HUES48 (cell line): ENCODE data around the gene DGKQ.

Experiments
- H3K27ac ChIP-seq: one replicate; pipeline ENCODE4 v1.7.0; 2013; ENCODE audit warnings: low read depth, low read length, inconsistent platforms
- H3K27me3 ChIP-seq: 2 replicates; pipeline ENCODE4 v1.6.1; 2013; ENCODE audit warnings: mild to moderate bottlenecking, low read length; ENCODE audit not compliant: control insufficient read depth, insufficient read depth
- H3K36me3 ChIP-seq: 2 replicates; pipeline ENCODE4 v1.6.1; 2013; ENCODE audit warnings: low read length; ENCODE audit not compliant: control insufficient read depth, insufficient read depth
- H3K4me1 ChIP-seq: 2 replicates; pipeline ENCODE4 v1.6.1; 2013; ENCODE audit warnings: mild to moderate bottlenecking, low read length; ENCODE audit not compliant: control insufficient read depth, insufficient read depth
- H3K4me3 ChIP-seq: 2 replicates; pipeline ENCODE4 v1.5.1; 2013; ENCODE audit warnings: mild to moderate bottlenecking, low read depth, low read length
- H3K9ac ChIP-seq: 2 replicates; pipeline ENCODE4 v1.6.1; 2013; ENCODE audit warnings: mild to moderate bottlenecking, low read depth, low read length, moderate library complexity
- H3K9me3 ChIP-seq: 2 replicates; pipeline ENCODE4 v1.6.1; 2013; ENCODE audit warnings: low read length; ENCODE audit not compliant: control insufficient read depth, insufficient read depth

Gene DGKQ

DNA sequence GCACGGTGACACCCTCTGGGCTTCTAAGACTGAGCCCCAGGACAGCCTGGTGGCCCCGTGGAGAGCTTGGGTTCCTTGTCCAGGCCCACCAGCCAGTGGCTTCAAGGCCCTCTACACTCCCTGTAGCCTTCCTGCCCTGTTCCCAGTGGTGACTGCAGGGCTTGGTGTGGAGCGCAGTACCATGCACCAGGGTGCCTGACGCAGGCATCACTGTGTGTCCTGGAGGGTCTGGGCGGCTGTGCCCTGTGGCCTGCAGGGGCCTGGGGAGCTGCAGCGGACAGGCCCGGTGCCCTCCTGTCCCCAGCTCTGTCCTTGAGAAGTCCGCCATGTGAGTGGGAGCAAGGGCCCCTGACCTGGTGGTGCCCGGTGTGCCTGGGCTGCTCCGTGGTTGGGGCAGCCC is 42.4 kb upstream of the DGKQ start:
- Histone ChIP-seq H3K27me3 (peaks cover 8% of the 10 kb centered on the region), H3K27ac (no peak overlapping the region), H3K36me3 (no peaks in the 10 kb centered on the region), H3K9ac (no peak overlapping the region), H3K4me1 (0 out of 2 replicates have a peak, but pooled peaks cover 3% of the 10 kb centered on the region), H3K9me3 (no peaks in the 10 kb centered on the region), H3K4me3 (no peak overlapping the region)

GRCh38 chr4:1015179-1015578 is 41.8 kb upstream of the DGKQ start:
- H3K27ac ChIP-seq = no peak overlapping the region
- H3K4me1 ChIP-seq = peaks cover 8% of the 10 kb centered on the region; the same call in 1 of the 2 replicates
- peaks cover 14% of the 10 kb centered on the region for H3K27me3 ChIP-seq
- no peak overlapping the region for H3K4me3 ChIP-seq
- no peaks in the 10 kb centered on the region for H3K9me3 ChIP-seq
- no peak overlapping the region for H3K9ac ChIP-seq
- H3K36me3 ChIP-seq = no peaks in the 10 kb centered on the region

DNA sequence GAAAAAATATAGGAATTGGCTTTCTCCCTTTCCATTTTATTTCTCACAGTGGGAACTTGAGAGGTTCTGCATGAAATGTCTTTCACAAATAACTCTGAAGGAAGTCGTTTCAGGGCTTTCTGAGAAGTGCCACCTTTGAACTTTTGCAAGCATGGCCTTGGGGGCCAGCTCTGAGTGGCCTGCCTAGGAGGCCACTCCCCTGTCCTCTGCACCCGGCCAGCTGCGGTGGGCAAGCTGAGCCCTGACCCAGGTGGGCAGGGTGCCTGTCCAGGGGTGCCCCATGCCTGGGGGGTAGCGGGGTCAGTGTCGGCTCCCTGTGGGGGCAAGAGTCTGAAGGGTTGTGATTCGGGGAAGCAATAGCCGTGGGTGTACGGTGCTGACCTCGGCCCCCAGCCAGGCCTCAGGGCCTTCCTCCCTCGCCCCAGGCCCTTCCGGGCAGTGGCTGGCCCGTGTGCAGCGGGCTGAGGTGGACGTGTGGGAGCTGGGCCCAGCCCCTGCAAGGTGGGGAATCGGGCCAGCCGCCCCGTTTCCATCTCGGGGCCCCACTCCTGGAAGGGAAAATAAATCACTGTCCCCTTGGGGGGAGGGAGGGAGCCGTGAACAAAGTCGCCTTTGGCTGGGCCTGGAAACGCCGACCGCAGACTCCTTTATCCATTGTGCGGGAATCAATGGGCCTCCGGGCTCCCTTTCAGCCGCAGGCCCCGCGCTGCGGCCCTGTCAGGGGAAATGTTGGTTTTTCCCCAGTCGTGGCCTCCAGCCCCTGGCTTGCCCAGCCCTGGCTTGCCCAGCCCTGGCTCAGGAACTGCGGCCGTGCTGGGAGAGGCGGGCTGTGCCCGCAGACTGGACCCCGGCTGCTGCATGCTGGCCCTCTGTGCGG is 41.2 kb upstream of the DGKQ start:
- peaks cover 12% of the 10 kb centered on the region; the same call in 1 of the 2 replicates for H3K4me1 ChIP-seq
- H3K9ac ChIP-seq = no peak overlapping the region
- H3K4me3 ChIP-seq = no peak overlapping the region
- H3K27me3 ChIP-seq = peaks cover 19% of the 10 kb centered on the region
- H3K36me3 ChIP-seq = no peaks in the 10 kb centered on the region
- H3K27ac ChIP-seq = no peak overlapping the region
- no peaks in the 10 kb centered on the region for H3K9me3 ChIP-seq

DNA sequence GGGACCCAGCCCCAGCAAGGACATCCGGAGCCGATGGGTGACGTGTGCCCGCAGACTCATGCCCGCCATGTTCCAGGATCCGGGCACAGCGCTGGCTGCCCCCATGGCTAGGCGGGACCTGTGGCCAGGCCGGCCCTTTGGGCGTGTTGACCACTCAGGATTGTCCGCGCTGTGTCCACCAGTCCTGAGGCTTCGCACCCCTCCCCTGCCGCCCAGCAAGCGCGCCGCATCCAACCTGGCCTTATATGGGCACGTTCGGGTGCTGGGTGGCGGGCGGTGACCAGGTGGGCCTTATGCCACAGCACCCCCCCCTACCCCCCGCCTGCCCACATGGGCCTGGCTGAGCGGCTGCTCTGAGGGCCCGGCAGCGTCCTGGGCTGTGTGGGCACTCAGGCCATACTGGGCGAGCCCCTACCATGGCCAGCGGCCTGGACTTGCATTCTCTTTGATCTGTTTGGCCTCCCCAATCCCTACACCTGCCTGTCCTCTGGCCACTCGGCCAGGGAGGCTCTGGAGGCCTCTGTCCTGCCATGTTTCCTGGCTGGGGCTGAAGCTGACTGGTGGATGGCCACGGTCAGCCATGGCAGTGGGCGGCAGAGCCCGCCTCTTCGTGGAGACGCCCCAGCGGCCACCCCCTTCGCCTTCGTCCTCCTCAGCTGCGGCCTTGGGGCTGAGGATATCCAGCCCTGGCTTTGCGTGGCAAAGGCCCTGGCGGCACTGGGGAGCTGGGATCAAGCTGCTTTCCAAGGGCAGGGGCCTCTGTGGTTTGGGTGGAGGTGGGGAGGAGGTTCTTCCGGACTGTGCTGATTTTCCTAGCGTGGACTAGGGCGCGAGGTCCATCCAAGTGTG is 40.1 kb upstream of the DGKQ start:
- peaks cover 27% of the 10 kb centered on the region for H3K27me3 ChIP-seq
- H3K4me3 ChIP-seq = no peak overlapping the region
- H3K36me3 ChIP-seq = no peaks in the 10 kb centered on the region
- no peaks in the 10 kb centered on the region for H3K9me3 ChIP-seq
- no peak overlapping the region for H3K9ac ChIP-seq
- peaks cover 11% of the 10 kb centered on the region; the same call in 1 of the 2 replicates for H3K4me1 ChIP-seq
- no peak overlapping the region for H3K27ac ChIP-seq

GRCh38 chr4:1012034-1012739 is 38.8 kb upstream of the DGKQ start:
- H3K9ac ChIP-seq = no peak overlapping the region
- H3K27me3 ChIP-seq = peaks cover 40% of the 10 kb centered on the region
- H3K4me3 ChIP-seq = peak overlapping the region; percentile 56
- H3K27ac ChIP-seq = no peak overlapping the region
- no peaks in the 10 kb centered on the region for H3K36me3 ChIP-seq
- H3K4me1 ChIP-seq = peaks cover 11% of the 10 kb centered on the region; the same call in 1 of the 2 replicates
- no peaks in the 10 kb centered on the region for H3K9me3 ChIP-seq

- Histone ChIP-seq H3K4me3 (no peak overlapping the region), H3K9ac (no peak overlapping the region)
Observed at GRCh38 chr4:1011666-1012033, 38.3 kb upstream of the DGKQ start.

DNA sequence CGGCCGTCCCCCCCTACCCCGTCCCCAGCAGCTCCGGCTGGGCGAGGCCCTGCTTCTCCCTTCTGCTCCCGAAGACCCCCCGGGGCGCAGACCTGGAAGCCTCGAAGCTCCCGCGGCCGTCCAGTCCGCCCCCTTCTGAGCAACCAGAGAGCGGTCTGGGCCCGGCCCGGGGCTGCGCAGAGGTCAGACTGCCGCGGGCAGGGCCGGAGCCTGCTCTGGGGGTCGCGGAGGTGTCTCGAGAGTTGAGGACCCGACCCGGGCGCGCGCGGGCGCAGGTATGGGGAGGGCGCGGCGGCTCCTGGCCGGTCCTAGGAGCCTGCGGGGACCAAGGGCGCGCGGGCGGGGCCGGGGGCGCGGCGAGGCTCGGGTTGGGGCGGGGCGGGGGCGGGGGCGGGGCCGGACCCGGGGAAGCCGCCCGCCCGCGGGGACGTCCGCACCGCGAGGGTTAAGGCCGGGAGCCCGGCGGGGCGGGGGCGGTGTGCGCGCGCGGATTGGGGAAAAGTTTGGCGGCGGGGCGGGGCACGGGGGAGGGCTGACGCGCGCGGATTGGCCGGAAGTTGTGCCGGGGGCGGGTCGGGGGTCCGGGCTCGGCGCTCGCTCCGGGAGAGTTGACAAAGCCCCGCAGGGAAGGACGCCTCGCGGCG is 37.8 kb upstream of the DGKQ start, which contains the start of gene FGFRL1:
Gene FGFRL1, plus strand, starts transcription at position 605 of the 644 bp plus-strand sequence. CDS start 860 bp downstream, outside the sequence.
- Histone ChIP-seq H3K9me3 (no peaks in the 10 kb centered on the region), H3K27ac (no peak within 1 kb of the TSS), H3K4me1 (peaks cover 11% of the 10 kb centered on the region; the same call in 1 of the 2 replicates), H3K4me3 (peak within 1 kb of the TSS; percentile 61), H3K36me3 (no peaks in the 10 kb centered on the region), H3K27me3 (peaks cover 50% of the 10 kb centered on the region), H3K9ac (no peak within 1 kb of the TSS)

More at GRCh38 chr4:1011666-1012033, 38.3 kb upstream of the DGKQ start:
- H3K9me3 ChIP-seq = no peaks in the 10 kb centered on the region
- H3K27ac ChIP-seq = no peak overlapping the region
- H3K27me3 ChIP-seq = peaks cover 45% of the 10 kb centered on the region
- H3K36me3 ChIP-seq = no peaks in the 10 kb centered on the region
- peaks cover 11% of the 10 kb centered on the region; the same call in 1 of the 2 replicates for H3K4me1 ChIP-seq

DNA sequence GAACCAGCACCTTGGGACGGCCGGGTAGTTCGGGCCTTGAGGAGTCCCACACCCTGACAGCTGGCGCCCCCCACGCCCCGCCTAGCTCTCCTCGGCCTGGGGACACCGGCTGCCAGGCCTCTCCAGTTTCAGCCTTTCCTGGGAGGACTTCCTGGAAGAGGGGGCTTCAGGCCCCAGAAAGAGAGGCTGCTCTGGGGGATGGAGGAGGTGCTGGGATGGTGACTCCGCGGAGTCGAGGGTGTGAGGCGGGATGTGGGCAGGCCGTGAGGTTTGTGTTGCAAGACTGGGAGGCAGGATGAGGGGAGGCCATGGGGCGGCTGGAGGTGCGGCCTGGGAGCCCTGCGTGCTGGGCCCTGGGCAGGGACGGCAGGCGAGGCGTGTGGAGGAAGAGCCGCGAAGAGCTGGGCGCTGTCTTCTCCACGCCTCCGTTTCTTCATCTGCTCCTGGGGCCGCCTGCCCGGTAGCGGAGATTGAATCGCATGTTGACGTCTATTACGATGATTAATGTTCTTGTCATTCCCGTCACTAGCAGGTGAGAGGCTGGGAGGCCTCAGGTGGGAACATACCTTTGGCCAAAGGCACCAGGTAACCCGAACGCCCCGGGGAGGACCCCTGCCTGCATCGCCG is 37.1 kb upstream of the DGKQ start:
- no peak overlapping the region for H3K27ac ChIP-seq
- peaks cover 11% of the 10 kb centered on the region; the same call in 1 of the 2 replicates for H3K4me1 ChIP-seq
- H3K9me3 ChIP-seq = no peaks in the 10 kb centered on the region
- peaks cover 55% of the 10 kb centered on the region for H3K27me3 ChIP-seq
- no peak overlapping the region for H3K9ac ChIP-seq
- H3K4me3 ChIP-seq = peak overlapping the region; percentile 61; the same call in 1 of the 2 replicates
- H3K36me3 ChIP-seq = no peaks in the 10 kb centered on the region

DNA sequence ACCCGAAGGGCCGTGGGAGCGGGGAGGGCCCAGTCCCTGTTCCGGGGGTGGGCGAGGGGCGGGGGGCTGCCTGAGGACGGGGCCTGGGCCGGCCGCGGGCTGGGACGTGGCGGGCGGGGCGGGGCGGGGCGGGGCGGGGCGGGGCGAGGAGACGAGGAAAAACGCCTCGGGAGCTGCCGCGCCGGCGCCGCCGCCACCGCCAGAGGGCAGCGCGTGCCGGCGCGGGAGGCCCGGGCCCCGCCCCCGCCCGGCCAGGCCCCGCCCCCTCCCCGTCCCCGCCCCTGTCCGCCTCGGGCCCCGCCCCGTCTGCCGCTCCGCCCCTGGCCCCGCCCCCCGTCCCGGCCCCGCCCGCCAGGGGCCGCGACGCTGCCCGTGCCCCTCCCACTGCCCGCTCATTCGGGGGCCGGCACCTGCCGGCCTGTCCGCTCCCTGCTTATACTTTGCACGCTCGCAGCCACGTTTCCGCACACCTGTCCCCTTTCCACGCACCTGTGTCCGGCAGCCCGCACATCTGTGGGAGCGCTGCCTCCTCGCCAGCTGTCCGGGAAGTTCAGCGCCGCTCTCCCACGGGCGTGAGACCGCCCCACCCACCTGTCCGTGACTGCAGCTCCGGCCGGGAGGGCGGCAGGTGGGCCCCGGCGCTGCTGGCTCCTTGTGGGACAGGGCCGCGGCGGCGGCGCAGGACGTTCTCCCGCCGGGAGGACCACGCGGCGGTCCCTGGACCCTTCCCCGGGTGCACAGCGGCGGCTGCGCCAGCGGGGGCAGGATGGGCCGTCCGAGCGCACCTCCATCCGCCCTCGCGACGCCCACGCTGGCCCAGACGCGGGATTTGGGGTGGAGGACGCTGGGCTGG is 36.4 kb upstream of the DGKQ start:
- H3K27me3 ChIP-seq = peaks cover 62% of the 10 kb centered on the region
- H3K4me3 ChIP-seq = peak overlapping the region; percentile 64
- no peaks in the 10 kb centered on the region for H3K9me3 ChIP-seq
- H3K27ac ChIP-seq = no peak overlapping the region
- H3K4me1 ChIP-seq = peaks cover 11% of the 10 kb centered on the region; the same call in 1 of the 2 replicates
- no peak overlapping the region for H3K9ac ChIP-seq
- H3K36me3 ChIP-seq = no peaks in the 10 kb centered on the region
